Fibroblast of pulmonary artery (primary cell): ENCODE data around the gene NR0B2.

Source experiments
- DNase-seq: peaks from one replicate; pipeline ENCODE4 v3.0.0-alpha.2; 2010; ENCODE audit warnings: low read depth
- H3K4me3 ChIP-seq: replicated peaks from 2 replicates; pipeline ENCODE4 v1.5.1; 2011; ENCODE audit warnings: low read depth, mild to moderate bottlenecking, control low read depth, low read length, moderate library complexity
- TF ChIP-seq, protein P1 (sequence below): IDR thresholded peaks from 2 replicates; pipeline ENCODE4 v1.5.1; 2011; ENCODE audit warnings: mild to moderate bottlenecking, control low read depth, low read length, inconsistent platforms; ENCODE audit errors: missing control alignments

The NR0B2 gene

GRCh38 chr1:26938004-26938658 is 24.4 kb upstream of the NR0B2 start:
- TF ChIP-seq, protein P1, sequence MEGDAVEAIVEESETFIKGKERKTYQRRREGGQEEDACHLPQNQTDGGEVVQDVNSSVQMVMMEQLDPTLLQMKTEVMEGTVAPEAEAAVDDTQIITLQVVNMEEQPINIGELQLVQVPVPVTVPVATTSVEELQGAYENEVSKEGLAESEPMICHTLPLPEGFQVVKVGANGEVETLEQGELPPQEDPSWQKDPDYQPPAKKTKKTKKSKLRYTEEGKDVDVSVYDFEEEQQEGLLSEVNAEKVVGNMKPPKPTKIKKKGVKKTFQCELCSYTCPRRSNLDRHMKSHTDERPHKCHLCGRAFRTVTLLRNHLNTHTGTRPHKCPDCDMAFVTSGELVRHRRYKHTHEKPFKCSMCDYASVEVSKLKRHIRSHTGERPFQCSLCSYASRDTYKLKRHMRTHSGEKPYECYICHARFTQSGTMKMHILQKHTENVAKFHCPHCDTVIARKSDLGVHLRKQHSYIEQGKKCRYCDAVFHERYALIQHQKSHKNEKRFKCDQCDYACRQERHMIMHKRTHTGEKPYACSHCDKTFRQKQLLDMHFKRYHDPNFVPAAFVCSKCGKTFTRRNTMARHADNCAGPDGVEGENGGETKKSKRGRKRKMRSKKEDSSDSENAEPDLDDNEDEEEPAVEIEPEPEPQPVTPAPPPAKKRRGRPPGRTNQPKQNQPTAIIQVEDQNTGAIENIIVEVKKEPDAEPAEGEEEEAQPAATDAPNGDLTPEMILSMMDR: no peak
- DNase-seq: no peak
- no peak overlapping the region for H3K4me3 ChIP-seq

- no peak overlapping the region for H3K4me3 ChIP-seq
- no peak for DNase-seq
- TF ChIP-seq, protein P1: no peak
Observed at GRCh38 chr1:26936823-26937222, 23.0 kb upstream of the NR0B2 start.

- DNase-seq: no peak
- H3K4me3 ChIP-seq: no peak overlapping the region
- TF ChIP-seq, protein P1: no peak
Observed at GRCh38 chr1:26932531-26932930, 18.8 kb upstream of the NR0B2 start.

DNA sequence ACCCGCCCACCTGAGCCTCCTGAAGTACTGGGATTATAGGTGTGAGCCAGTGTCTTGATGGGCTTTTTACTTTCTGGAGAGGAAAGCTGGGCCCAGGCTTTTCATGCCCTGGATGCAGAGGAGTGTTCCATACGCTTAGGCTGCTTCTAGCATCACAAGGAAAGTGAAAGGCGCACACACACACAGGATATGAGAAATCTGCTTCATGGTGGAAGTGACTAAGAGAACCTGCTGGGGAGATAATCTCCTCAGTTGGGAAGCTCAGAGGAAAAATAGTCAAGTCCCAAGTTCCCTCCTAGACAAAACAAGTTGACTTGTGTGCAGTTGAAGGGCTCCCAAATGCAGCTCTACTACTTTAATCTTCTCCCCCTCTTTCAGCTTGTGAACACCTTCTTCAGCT is 9.9 kb upstream of the NR0B2 start:
- peak; percentile 64 for DNase-seq
- TF ChIP-seq, protein P1: no peak
- H3K4me3 ChIP-seq: no peak overlapping the region

GRCh38 chr1:26922901-26923300 is 9.1 kb upstream of the NR0B2 start:
- DNase-seq: no peak
- TF ChIP-seq, protein P1: no peak
- H3K4me3 ChIP-seq: peak overlapping the region; percentile 89

- TF ChIP-seq, protein P1: no peak
- H3K4me3 ChIP-seq: peak overlapping the region; percentile 89
- DNase-seq: no peak
Observed at GRCh38 chr1:26922431-26922729, 8.6 kb upstream of the NR0B2 start.
